Activated CD4-positive, CD25-positive, alpha-beta regulatory T cell (primary cell): ENCODE data around the gene OR8J1.
"Not testable (repeated sequence)": the region's sequence is repeated elsewhere in the genome, so short reads cannot be mapped to it uniquely, and the experiment has no call there.

Source experiments
- DNase-seq, 4 experiments: peaks; one replicate each; lab custom pipeline; 2025; lab: John Stamatoyannopoulos, UW

The OR8J1 gene, protein sequence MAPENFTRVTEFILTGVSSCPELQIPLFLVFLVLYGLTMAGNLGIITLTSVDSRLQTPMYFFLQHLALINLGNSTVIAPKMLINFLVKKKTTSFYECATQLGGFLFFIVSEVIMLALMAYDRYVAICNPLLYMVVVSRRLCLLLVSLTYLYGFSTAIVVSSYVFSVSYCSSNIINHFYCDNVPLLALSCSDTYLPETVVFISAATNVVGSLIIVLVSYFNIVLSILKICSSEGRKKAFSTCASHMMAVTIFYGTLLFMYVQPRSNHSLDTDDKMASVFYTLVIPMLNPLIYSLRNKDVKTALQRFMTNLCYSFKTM

DNA sequence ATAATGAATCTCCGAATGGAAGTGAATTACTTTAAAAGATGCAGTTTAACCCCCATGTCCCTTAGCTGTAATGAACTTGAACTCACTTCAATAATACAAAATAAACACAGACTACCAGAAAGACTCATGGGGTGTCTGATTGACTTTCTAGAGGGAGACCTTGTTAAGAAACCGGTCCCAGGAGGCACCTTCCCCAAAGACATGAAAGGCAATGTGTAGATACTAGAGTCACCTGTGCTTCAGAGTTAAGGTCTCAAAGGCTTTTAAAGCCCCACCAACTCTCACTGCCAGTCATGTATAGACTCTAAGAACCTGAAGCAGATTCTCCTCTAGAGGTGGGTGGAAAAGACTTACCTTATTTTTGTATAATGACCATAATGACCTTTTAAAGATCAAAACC is at the start of gene OR8J1:
Gene OR8J1 (plus strand): TSS at position 301 of the 400 bp plus-strand sequence. CDS start 5,956 bp downstream, outside the sequence.
- no peak for DNase-seq

DNA sequence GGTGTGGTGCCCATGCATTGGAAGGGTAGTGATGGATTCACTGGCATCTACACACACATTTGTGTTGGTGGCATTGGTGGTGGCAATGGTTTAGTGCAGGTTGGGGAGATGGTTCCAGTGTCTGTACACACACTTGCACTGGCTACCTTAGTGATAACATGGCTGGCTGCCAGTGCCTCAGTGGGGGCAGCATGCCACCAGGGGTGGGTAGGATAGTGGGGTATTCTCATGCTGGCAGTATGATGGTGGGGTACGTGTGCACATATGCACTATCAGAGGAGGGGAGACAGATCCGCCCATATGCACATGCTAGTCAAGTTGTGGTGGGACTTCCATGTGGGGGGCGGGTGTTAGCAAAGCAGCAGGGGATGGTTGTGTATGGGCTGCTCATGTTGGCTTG is 46.3 kb upstream of the OR8J1 start:
- DNase-seq = no peak

DNA sequence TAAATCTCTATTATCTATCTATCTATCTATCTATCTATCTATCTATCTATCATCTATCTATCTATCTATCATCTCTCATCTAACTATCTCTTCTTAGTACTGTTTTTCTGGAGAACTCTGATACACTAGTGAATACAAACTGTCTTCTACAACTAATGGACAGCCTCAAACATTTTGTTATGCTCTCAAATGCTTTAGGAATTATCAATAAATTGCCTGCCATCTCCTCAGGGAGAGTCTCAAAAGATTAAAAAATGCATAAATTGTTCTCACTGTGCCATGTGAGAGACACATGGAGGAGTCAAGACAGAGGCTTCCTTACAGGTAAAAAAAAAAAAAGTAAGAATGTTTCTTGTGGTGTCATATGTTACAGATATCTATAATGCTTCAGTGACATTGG is 39.2 kb upstream of the OR8J1 start, which contains the start of gene OR8K3:
Gene OR8K3 (plus strand): TSS at position 301 of the 400 bp plus-strand sequence. CDS start 3,163 bp downstream, outside the sequence.
- no peak for DNase-seq

DNA sequence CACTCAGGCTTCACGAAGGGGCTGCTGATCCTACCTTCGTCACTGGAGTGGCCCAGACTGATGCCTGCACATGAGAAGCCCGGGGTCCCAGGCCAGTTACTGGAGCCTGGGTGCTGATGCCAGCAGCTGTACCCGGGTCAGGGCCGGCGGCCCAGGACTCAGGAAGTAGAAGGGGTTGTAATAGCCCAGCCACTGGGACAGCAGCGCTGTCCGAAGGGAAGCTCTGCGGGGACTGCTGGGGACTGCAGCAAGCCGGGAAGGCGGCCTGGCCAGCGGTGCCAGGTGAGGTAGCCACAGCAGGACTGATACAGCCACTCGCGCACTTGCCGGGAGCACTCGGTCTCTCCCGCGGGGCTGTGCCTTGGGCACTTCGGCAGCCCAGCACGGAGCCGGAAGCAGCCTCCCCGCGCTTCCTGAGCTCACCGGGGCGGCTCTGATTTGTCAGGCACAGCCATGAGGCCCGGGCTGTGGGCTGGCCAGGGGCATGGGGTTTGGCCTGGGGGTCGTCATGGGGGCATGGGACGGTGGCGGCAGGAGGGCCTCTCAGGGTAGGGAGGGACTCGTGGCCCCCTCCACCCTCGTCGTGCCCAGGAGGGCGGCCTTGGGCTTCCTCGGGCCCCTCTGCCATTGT is 22.1 kb upstream of the OR8J1 start:
- no peak for DNase-seq

DNA sequence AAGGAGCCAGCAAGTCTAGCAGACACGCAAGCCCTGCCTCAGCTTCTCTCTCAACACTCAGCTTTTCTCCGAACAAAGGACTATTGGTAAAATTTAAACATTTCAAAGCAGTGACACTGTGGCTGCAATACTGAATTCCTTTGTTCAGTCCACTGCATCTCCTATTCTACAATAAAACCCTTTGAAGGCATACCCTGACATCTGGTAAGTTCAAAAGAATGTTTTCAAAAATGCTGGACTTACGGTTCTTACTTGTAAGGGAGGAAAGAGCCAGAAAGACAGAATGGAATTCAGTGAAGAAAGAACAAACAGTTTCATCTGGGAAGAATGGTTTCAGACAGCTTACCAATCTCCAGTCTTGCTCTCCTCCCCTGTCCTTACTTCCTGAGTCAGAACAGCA is 20.9 kb upstream of the OR8J1 start:
- DNase-seq = no peak

- no peak for DNase-seq
Observed at GRCh38 chr11:56340289-56340688, 13.8 kb upstream of the OR8J1 start.

DNA sequence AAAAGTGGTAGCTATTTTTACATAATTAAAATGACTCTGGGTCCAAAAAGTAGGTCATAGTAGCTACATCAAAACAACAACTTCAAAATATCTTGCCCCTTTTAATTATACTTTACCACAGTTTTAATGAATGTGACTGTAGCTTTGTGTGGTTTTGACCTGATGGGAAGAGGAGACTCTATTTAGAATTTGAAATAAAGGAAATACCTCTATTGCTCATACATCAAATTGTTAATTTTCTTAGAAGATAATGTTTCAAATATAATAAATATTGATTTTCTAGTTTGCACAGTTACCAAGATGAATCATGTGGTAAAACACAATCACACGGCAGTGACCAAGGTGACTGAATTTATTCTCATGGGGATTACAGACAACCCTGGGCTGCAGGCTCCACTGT is 8.4 kb upstream of the OR8J1 start, which contains the start of gene OR8K1:
Gene OR8K1 (plus strand): TSS at position 301 of the 400 bp plus-strand sequence. CDS start 0 bp downstream, at position 301.
- no peak for DNase-seq

DNA sequence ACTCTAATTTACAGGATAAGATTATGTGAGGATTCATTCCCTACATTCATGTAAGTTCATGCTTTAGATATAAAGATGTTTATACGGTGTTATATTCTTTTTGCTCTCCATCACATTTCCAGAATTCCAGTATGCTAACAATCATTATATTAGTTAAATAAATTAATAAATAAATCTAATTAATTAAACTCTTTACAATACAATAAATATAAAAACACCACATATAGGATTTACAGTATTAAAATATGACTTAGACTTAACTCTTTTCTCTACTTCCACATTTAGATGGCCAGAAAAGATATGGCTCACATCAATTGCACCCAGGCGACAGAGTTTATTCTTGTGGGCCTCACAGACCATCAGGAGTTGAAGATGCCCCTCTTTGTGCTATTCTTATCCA is 21.2 kb downstream of the OR8J1 start, which contains the start of gene OR8U1:
Gene OR8U1 (plus strand): TSS at position 301 of the 400 bp plus-strand sequence. CDS start 0 bp downstream, at position 301.
- no peak for DNase-seq

GRCh38 chr11:56380120-56380519 is 26.0 kb downstream of the OR8J1 start:
- DNase-seq = no peak

DNA sequence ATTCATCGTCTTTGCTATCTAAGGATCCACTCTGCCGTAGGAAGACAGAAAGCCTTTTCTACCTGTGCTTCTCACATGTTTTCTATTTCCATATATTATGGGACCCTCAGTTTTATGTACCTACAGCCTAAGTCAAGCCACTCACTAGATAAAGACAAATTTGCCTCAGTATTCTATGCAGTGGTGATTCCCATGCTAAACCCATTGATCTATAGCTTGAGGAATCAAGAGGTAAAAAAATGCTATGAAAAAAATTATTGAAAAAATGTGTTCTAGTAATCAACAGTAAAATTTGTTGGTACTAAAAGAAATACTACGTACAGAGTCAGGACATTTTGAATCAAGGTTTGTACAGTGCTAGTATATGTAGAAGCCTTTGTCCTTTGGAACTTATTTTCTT is 40.3 kb downstream of the OR8J1 start:
- DNase-seq = no peak

DNA sequence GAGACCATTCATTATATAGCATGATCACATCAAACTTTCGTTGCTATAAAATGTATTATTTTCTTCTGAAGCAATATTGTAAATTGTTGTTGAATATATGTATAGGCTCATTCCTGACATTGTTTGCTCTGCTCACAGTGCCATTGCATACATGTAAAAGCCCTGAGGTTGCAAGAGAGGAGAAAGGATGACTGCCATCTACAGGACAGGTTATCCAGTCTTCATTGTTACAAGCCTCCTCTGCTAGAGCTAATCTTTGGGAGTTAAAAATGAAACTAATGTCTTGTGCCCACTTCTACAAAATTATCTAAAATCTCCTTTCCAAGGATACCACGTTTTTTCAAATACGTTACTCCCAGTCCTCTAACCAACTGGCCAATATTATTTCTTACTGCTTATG is 42.0 kb downstream of the OR8J1 start:
- DNase-seq = no peak

GRCh38 chr11:56401858-56402461 is 47.9 kb downstream of the OR8J1 start:
- DNase-seq = not testable (repeated sequence)

DNA sequence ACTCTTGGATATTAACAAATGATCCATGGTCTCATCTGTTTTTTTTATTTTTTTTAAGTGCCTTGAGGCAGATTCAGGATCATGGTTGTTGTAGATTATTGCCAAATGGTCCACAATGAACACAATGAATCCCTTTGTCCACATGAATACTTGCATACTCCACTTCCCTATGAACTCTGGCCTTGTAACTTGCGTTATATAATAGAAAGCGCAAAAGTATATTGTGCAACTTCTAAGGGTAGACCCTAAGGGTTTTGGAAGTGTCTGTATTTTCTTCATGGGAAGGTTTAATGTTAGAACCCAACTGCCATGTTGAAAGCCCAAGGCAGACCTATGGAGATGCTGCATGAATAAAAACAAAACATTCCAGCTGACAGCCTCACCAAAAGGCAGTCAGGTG is 50.3 kb downstream of the OR8J1 start:
- no peak for DNase-seq

- DNase-seq = no peak
Observed at GRCh38 chr11:56410801-56411200, 56.7 kb downstream of the OR8J1 start.
